WTC11 (cell line): ENCODE measurements around the gene UBE3C. TPM values are rescaled to one million over a fixed set of nuclear protein-coding genes. Genes with fewer than 3 reads are reported as not detected.
A peak's percentile ranks its signal among the peaks of the same experiment; 100 is the strongest.

Source experiments
- ATAC-seq: fragments of 200-7000 bp; cut with Tn5 transposase; 2 replicates; pipeline ENCODE4 v1.10.0; 2021; ENCODE audit warnings: mild to moderate bottlenecking, moderate library complexity
- CTCF ChIA-PET: fragments of 300-600 bp; sonication (Branson Sonifier 250); formaldehyde crosslinking; loops from one replicate; lab custom pipeline; 2021; ENCODE audit warnings: antibody characterized with exemption; lab: Charles Lee
- POLR2A ChIA-PET: fragments of 350-600 bp; sonication (Branson Sonifier 250); formaldehyde crosslinking; loops from one replicate; lab custom pipeline; 2021; ENCODE audit warnings: antibody characterized with exemption; lab: Charles Lee
- DNase-seq: peaks from one replicate; pipeline ENCODE4 v3.0.0; 2021; ENCODE audit warnings: low spot score
- H3K27ac Mint-ChIP-seq: 2 replicates; pipeline ENCODE4 v1.8.0; 2021; ENCODE audit warnings: mixed read lengths
- H3K27me3 Mint-ChIP-seq: 2 replicates; pipeline ENCODE4 v1.8.0; 2021; ENCODE audit warnings: low read depth, mild to moderate bottlenecking, moderate library complexity, mixed read lengths
- H3K36me3 Mint-ChIP-seq: 2 replicates; pipeline ENCODE4 v1.8.0; 2021; ENCODE audit warnings: mixed read lengths
- H3K4me1 Mint-ChIP-seq: 2 replicates; pipeline ENCODE4 v1.8.0; 2022; ENCODE audit warnings: mixed read lengths
- H3K4me3 Mint-ChIP-seq: 2 replicates; pipeline ENCODE4 v1.8.0; 2021; ENCODE audit warnings: mild to moderate bottlenecking, moderate library complexity, mixed read lengths
- H3K9me3 Mint-ChIP-seq: 2 replicates; pipeline ENCODE4 v1.8.0; 2021; ENCODE audit warnings: mixed read lengths
- ATF2 ChIP-seq: sonication (generic); formaldehyde crosslinking; IDR thresholded peaks from 2 replicates; pipeline ENCODE4 v1.8.1; 2022; ENCODE audit warnings: low read depth, missing genetic modification reagents, borderline replicate concordance
- CREM ChIP-seq: sonication (generic); formaldehyde crosslinking; IDR thresholded peaks from 2 replicates; pipeline ENCODE4 v1.8.1; 2022; ENCODE audit warnings: mild to moderate bottlenecking, missing genetic modification reagents, moderate library complexity
- E2F5 ChIP-seq: sonication (generic); formaldehyde crosslinking; IDR thresholded peaks from 2 replicates; pipeline ENCODE4 v1.8.1; 2022; ENCODE audit warnings: mild to moderate bottlenecking, moderate library complexity, missing genetic modification reagents
- ERG ChIP-seq: fragments of 250-450 bp; sonication (Bioruptor Pico); IDR thresholded peaks from 2 replicates; pipeline ENCODE4 v1.8.0; 2021; ENCODE audit warnings: mild to moderate bottlenecking
- FOXJ3 ChIP-seq: sonication (generic); formaldehyde crosslinking; IDR thresholded peaks from 2 replicates; pipeline ENCODE4 v1.9.0; 2021; ENCODE audit warnings: missing genetic modification reagents, mild to moderate bottlenecking, borderline replicate concordance
- FOXP4 ChIP-seq: sonication (generic); formaldehyde crosslinking; IDR thresholded peaks from 2 replicates; pipeline ENCODE4 v1.8.0; 2022; ENCODE audit warnings: mild to moderate bottlenecking, missing genetic modification reagents
- JUN ChIP-seq: sonication (generic); formaldehyde crosslinking; IDR thresholded peaks from 2 replicates; pipeline ENCODE4 v1.8.0; 2023; ENCODE audit warnings: mild to moderate bottlenecking, missing genetic modification reagents
- MAX ChIP-seq: sonication (generic); formaldehyde crosslinking; IDR thresholded peaks from 2 replicates; pipeline ENCODE4 v1.8.0; 2022; ENCODE audit warnings: mild to moderate bottlenecking, missing genetic modification reagents
- MXD4 ChIP-seq: fragments of 250-450 bp; sonication (Bioruptor Pico); IDR thresholded peaks from 2 replicates; pipeline ENCODE4 v1.8.0; 2021; ENCODE audit warnings: mild to moderate bottlenecking, moderate library complexity, borderline replicate concordance
- NFYB ChIP-seq: sonication (generic); formaldehyde crosslinking; conservative IDR thresholded peaks from 2 replicates; pipeline ENCODE4 v1.8.0; 2022; ENCODE audit warnings: low read depth, missing genetic modification reagents
- PRRX2 ChIP-seq: fragments of 250-450 bp; sonication (Bioruptor Pico); IDR thresholded peaks from 2 replicates; pipeline ENCODE4 v1.8.0; 2021; ENCODE audit warnings: mild to moderate bottlenecking
- SOX15 ChIP-seq: fragments of 250-450 bp; sonication (Bioruptor Pico); IDR thresholded peaks from 2 replicates; pipeline ENCODE4 v1.9.0; 2021; ENCODE audit warnings: mild to moderate bottlenecking
- SP1 ChIP-seq: sonication (generic); formaldehyde crosslinking; conservative IDR thresholded peaks from 2 replicates; pipeline ENCODE4 v1.8.1; 2022; ENCODE audit warnings: missing genetic modification reagents
- STAT6 ChIP-seq: sonication (generic); formaldehyde crosslinking; conservative IDR thresholded peaks from 2 replicates; pipeline ENCODE4 v1.8.1; 2023; ENCODE audit warnings: mild to moderate bottlenecking, low read depth, missing genetic modification reagents, moderate library complexity
- ZBTB21 ChIP-seq: sonication (generic); formaldehyde crosslinking; IDR thresholded peaks from 2 replicates; pipeline ENCODE4 v1.8.1; 2023; ENCODE audit warnings: mild to moderate bottlenecking, missing genetic modification reagents, borderline replicate concordance
- ZNF138 ChIP-seq: sonication (generic); formaldehyde crosslinking; conservative IDR thresholded peaks from 2 replicates; pipeline ENCODE4 v1.8.1; 2022; ENCODE audit warnings: mild to moderate bottlenecking, moderate library complexity, missing genetic modification reagents
- ZNF232 ChIP-seq: sonication (generic); formaldehyde crosslinking; IDR thresholded peaks from 2 replicates; pipeline ENCODE4 v1.8.0; 2022; ENCODE audit warnings: mild to moderate bottlenecking, missing genetic modification reagents
- total RNA-seq: library from RNA; stranded (reverse); gene quantifications from 3 replicates; pipeline ENCODE4 v1.2.3, GENCODE V29; 2021
- TF ChIP-seq, protein P1 (sequence below): sonication (generic); formaldehyde crosslinking; IDR thresholded peaks from 2 replicates; pipeline ENCODE4 v1.8.1; 2023; ENCODE audit warnings: mild to moderate bottlenecking, missing genetic modification reagents, moderate library complexity
- TF ChIP-seq, protein P2 (sequence below): sonication (generic); formaldehyde crosslinking; IDR thresholded peaks from 2 replicates; pipeline ENCODE4 v1.8.1; 2023; ENCODE audit warnings: mild to moderate bottlenecking, missing genetic modification reagents, moderate library complexity
- TF ChIP-seq, protein P3 (sequence below): sonication (generic); formaldehyde crosslinking; IDR thresholded peaks from 2 replicates; pipeline ENCODE4 v1.8.0; 2023; ENCODE audit warnings: mild to moderate bottlenecking, missing genetic modification reagents

The UBE3C gene
- total RNA-seq, 1 experiment from 2014 or later: 59.7 TPM

GRCh38 chr7:157268540-157268939, 129.8 kb downstream of the UBE3C start:
- Mint-ChIP-seq H3K4me1 (peaks cover 9% of the 10 kb centered on the region), H3K36me3 (peaks cover 49% of the 10 kb centered on the region), H3K27ac (no peak overlapping the region; the same call in 1 of the 2 replicates), H3K9me3 (no peaks in the 10 kb centered on the region), H3K27me3 (no peaks in the 10 kb centered on the region), H3K4me3 (no peak overlapping the region)
- ATAC-seq (no peak), DNase-seq (no peak)
- CTCF ChIA-PET: interaction anchor here (2.0 kb wide), 1 partner anchor 30 kb away, joined by 9 read pairs; no protein-coding TSS in a partner anchor
- TF ChIP-seq CREM (CRISPR knock-in tag) (no peak), ZNF138 (no peak), MXD4 (CRISPR knock-in tag) (no peak), JUN (no peak), PRRX2 (no peak), STAT6 (CRISPR knock-in tag) (no peak), NFYB (CRISPR knock-in tag) (no peak), FOXP4 (CRISPR knock-in tag) (no peak), FOXJ3 (no peak), ZBTB21 (CRISPR knock-in tag) (no peak), ATF2 (CRISPR knock-in tag) (no peak), ZNF232 (CRISPR knock-in tag) (no peak), MAX (CRISPR knock-in tag) (no peak)
- TF ChIP-seq, protein P1, sequence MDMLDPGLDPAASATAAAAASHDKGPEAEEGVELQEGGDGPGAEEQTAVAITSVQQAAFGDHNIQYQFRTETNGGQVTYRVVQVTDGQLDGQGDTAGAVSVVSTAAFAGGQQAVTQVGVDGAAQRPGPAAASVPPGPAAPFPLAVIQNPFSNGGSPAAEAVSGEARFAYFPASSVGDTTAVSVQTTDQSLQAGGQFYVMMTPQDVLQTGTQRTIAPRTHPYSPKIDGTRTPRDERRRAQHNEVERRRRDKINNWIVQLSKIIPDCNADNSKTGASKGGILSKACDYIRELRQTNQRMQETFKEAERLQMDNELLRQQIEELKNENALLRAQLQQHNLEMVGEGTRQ: no peak
- POLR2A ChIA-PET: no interaction called here

DNA sequence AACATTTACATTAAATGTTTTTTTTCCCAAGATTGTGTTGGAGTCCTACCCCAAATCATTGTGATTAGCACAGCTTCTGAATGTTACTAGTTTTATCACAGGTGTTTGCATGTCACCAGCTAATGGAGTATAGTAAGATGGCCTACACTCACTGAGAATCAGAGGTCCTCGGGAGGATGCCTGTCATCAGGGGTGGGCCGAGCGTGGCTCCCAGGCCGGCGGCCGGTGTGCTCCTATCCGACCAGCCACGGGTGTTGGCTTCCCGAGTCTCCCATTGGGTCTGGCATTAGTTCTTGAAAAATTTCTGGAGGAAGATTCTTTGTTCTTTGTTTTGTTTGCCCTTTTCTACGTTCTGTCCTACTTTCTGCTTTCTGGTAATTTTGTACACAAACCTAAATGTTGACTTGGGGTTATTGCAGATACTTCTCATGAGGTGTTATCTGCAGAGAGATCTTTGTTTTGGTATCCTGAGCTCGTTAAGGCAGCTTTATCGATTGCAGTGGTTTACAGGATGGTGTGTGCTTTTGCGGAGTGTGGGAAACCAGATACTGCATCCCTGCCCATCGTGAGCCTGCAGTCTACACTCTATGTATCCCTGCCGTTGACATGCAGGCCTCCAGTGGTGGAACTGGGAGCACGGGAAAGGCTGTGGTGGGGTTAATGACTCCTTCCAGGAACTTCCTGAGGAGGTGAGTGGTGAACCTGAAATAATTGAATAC, 130.8 kb downstream of the UBE3C start:
- no peak overlapping the region for H3K4me3 Mint-ChIP-seq
- H3K27ac Mint-ChIP-seq: peak overlapping the region; percentile 4
- ChIA-PET POLR2A (no interaction called here), CTCF (no interaction called here)
- peaks cover 9% of the 10 kb centered on the region for H3K4me1 Mint-ChIP-seq
- DNase-seq (no peak), ATAC-seq (no peak)
- H3K9me3 Mint-ChIP-seq: no peaks in the 10 kb centered on the region
- peaks cover 42% of the 10 kb centered on the region for H3K36me3 Mint-ChIP-seq
- no peaks in the 10 kb centered on the region for H3K27me3 Mint-ChIP-seq
- TF ChIP-seq E2F5 (CRISPR knock-in tag) (no peak), SOX15 (CRISPR knock-in tag) (no peak), SP1 (CRISPR knock-in tag) (no peak), ERG (CRISPR knock-in tag) (no peak)
- TF ChIP-seq, protein P2, sequence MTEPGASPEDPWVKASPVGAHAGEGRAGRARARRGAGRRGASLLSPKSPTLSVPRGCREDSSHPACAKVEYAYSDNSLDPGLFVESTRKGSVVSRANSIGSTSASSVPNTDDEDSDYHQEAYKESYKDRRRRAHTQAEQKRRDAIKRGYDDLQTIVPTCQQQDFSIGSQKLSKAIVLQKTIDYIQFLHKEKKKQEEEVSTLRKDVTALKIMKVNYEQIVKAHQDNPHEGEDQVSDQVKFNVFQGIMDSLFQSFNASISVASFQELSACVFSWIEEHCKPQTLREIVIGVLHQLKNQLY (CRISPR knock-in tag): no peak
- TF ChIP-seq, protein P3, sequence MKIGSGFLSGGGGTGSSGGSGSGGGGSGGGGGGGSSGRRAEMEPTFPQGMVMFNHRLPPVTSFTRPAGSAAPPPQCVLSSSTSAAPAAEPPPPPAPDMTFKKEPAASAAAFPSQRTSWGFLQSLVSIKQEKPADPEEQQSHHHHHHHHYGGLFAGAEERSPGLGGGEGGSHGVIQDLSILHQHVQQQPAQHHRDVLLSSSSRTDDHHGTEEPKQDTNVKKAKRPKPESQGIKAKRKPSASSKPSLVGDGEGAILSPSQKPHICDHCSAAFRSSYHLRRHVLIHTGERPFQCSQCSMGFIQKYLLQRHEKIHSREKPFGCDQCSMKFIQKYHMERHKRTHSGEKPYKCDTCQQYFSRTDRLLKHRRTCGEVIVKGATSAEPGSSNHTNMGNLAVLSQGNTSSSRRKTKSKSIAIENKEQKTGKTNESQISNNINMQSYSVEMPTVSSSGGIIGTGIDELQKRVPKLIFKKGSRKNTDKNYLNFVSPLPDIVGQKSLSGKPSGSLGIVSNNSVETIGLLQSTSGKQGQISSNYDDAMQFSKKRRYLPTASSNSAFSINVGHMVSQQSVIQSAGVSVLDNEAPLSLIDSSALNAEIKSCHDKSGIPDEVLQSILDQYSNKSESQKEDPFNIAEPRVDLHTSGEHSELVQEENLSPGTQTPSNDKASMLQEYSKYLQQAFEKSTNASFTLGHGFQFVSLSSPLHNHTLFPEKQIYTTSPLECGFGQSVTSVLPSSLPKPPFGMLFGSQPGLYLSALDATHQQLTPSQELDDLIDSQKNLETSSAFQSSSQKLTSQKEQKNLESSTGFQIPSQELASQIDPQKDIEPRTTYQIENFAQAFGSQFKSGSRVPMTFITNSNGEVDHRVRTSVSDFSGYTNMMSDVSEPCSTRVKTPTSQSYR (CRISPR knock-in tag): no peak
